Left lung (tissue), 10 donors: Measurements from ENCODE around the gene RHOD. TPM values are rescaled to one million over a fixed set of nuclear protein-coding genes. Genes with fewer than 3 reads are reported as not detected.

ENCODE experiments used
- ATAC-seq: fragments of 200-7000 bp; cut with Tn5 transposase; one replicate; pipeline ENCODE4 v1.9.1; 2020; ENCODE audit warnings: moderate library complexity
- DNase-seq, 4 donors: peaks; one replicate each; pipeline ENCODE4 v3.0.0-alpha.2; 2013 to 2020
- H3K27ac ChIP-seq, 2 donors: fragments of 200-600 bp; sonication (generic) in 1 of 2; one replicate each; pipeline versions ENCODE4 v1.5.0 to v1.8.0; 2020 to 2021
- H3K27me3 ChIP-seq, 2 donors: fragments of 200-600 bp; sonication (generic) in 1 of 2; one replicate each; pipeline versions ENCODE4 v1.5.0 to v1.8.0; 2020 to 2021
- H3K36me3 ChIP-seq, 2 donors: fragments of 200-600 bp; sonication (generic) in 1 of 2; one replicate each; pipeline versions ENCODE4 v1.5.0 to v1.8.0; 2020 to 2021
- H3K4me1 ChIP-seq, 2 donors: fragments of 200-600 bp; one replicate each; pipeline ENCODE4 v1.8.0; 2021
- H3K4me3 ChIP-seq, 2 donors: fragments of 200-600 bp; sonication (generic) in 1 of 2; one replicate each; pipeline versions ENCODE4 v1.5.0 to v1.8.0; 2020 to 2021; ENCODE audit warnings: mild to moderate bottlenecking in 1 of 2
- H3K9me3 ChIP-seq, 2 donors: fragments of 200-600 bp; sonication (generic) in 1 of 2; one replicate each; pipeline versions ENCODE4 v1.5.0 to v1.8.0; 2020 to 2021
- CTCF ChIP-seq, 2 donors: fragments of 200-600 bp; sonication (generic) in 1 of 2; IDR thresholded peaks; one replicate each; pipeline versions ENCODE4 v1.5.0 to v1.8.0; 2021; ENCODE audit warnings: antibody characterized with exemption in 2 of 2
- intact Hi-C, 2 donors: fragments of 100-400 bp; cut with DNase I; formaldehyde crosslinking; loops; one replicate each; pipeline versions ENCODE4 v1.11.2 to v1.14.2; 2022
- polyA plus RNA-seq, 6 donors: library from polyadenylated mRNA; unstranded; fragments of 120-200 nt; gene quantifications; one replicate each; pipeline ENCODE4 v1.2.1, GENCODE V29; 2013; ENCODE audit not compliant: insufficient read length in 6 of 6
- total RNA-seq, 2 donors: library from RNA; stranded (reverse); fragmentation: NEBNext Ultra II Directional; extraction: Animal tissue kit (Norgen Biotek cat#: 25700); gene quantifications; one replicate each; pipeline ENCODE4 v1.2.1, GENCODE V29; 2021
- donor health status: DM: no; HTN: yes; CAD: no.
- donor health status: DM: no; HTN: no; CAD: no.

Gene RHOD
- total and polyA plus RNA-seq, 8 donors, result 9.1 to 37.6 (median 10.2) TPM

- no peaks in the 10 kb centered on the region for H3K36me3 ChIP-seq
- H3K4me3 ChIP-seq, result no peak overlapping the region
- no peaks in the 10 kb centered on the region for H3K27me3 ChIP-seq
- DNase-seq (peak in 1 of 4 donors; percentile 28), ATAC-seq (no peak)
- no peaks in the 10 kb centered on the region for H3K9me3 ChIP-seq
- intact Hi-C loops, result no loop called here
- no peak overlapping the region for H3K27ac ChIP-seq
- H3K4me1 ChIP-seq, result no peaks in the 10 kb centered on the region
- no peak for TF ChIP-seq CTCF (IDR thresholded peaks at IDR 0.05)
Observed at GRCh38 chr11:67099831-67100324, 43.2 kb downstream of the RHOD start.

DNA sequence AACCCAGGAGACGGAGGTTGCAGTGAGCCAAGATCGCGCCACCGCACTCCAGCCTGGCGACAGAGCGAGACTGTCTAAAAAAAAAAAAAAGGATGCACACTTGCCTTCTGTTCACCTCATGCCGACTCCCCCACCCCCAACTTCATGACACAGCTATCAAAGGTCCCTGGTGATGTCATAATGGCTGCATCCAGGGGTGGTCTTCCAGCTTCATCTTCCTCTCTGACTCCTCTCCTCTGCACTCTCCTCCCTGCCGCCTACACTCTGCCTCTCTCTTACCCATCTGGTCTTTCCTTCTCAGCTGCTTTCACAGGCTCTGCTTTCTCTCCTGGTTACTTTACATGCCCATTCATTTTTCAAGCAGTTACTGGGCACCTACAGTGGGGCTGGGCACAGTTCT lies 46.0 kb downstream of the RHOD start:
- H3K27ac ChIP-seq, result no peak overlapping the region
- H3K4me3 ChIP-seq, result no peak overlapping the region
- DNase-seq (peak in 1 of 4 donors; percentile 7), ATAC-seq (no peak)
- intact Hi-C loops, result no loop called here
- no peaks in the 10 kb centered on the region for H3K9me3 ChIP-seq
- no peaks in the 10 kb centered on the region for H3K27me3 ChIP-seq
- H3K4me1 ChIP-seq, result no peaks in the 10 kb centered on the region
- TF ChIP-seq CTCF (IDR thresholded peaks at IDR 0.05), result no peak
- no peaks in the 10 kb centered on the region for H3K36me3 ChIP-seq

- no peak overlapping the region for H3K27ac ChIP-seq
- H3K36me3 ChIP-seq, result no peaks in the 10 kb centered on the region
- H3K9me3 ChIP-seq, result no peaks in the 10 kb centered on the region
- intact Hi-C loops, result no loop called here
- DNase-seq (no peak), ATAC-seq (no peak)
- H3K4me3 ChIP-seq, result no peak overlapping the region
- no peaks in the 10 kb centered on the region for H3K27me3 ChIP-seq
- no peak for TF ChIP-seq CTCF (IDR thresholded peaks at IDR 0.05)
- H3K4me1 ChIP-seq, result no peaks in the 10 kb centered on the region
Observed at GRCh38 chr11:67105964-67106363, 49.3 kb downstream of the RHOD start.

- Histone ChIP-seq H3K27me3 (no peaks in the 10 kb centered on the region), H3K36me3 (no peaks in the 10 kb centered on the region), H3K9me3 (no peaks in the 10 kb centered on the region), H3K27ac (no peak overlapping the region), H3K4me1 (peaks cover 0 to 10% of the 10 kb centered on the region in 2 donors), H3K4me3 (no peak overlapping the region)
- intact Hi-C loops, result no loop called here
- DNase-seq, result peak in 2 of 4 donors; percentile 15 to 46
- no peak for ATAC-seq
- TF ChIP-seq CTCF (IDR thresholded peaks at IDR 0.05), result no peak
Observed at GRCh38 chr11:67111261-67111660, 54.6 kb downstream of the RHOD start.

GRCh38 chr11:67113231-67113721 lies 56.6 kb downstream of the RHOD start:
- no peaks in the 10 kb centered on the region for H3K27me3 ChIP-seq
- DNase-seq (no peak), ATAC-seq (no peak)
- intact Hi-C loops, result no loop called here
- no peaks in the 10 kb centered on the region for H3K9me3 ChIP-seq
- no peaks in the 10 kb centered on the region for H3K36me3 ChIP-seq
- TF ChIP-seq CTCF (IDR thresholded peaks at IDR 0.05), result no peak
- no peak overlapping the region for H3K27ac ChIP-seq
- peaks cover 5 to 18% of the 10 kb centered on the region in 2 donors for H3K4me1 ChIP-seq
- no peak overlapping the region for H3K4me3 ChIP-seq
